Central memory CD4-positive, alpha-beta T cell (primary cell): ENCODE results near the gene ACTG1.

Source experiments
- DNase-seq: peaks from one replicate; pipeline ENCODE4 v3.0.0; 2022
- total RNA-seq, 3 experiments: gene quantifications; one replicate each; lab custom pipeline; 2026; lab: John Stamatoyannopoulos, UW

Gene ACTG1
- 831 to 3,827 (median 1,036) reads per million in 3 experiments for total RNA-seq

DNA sequence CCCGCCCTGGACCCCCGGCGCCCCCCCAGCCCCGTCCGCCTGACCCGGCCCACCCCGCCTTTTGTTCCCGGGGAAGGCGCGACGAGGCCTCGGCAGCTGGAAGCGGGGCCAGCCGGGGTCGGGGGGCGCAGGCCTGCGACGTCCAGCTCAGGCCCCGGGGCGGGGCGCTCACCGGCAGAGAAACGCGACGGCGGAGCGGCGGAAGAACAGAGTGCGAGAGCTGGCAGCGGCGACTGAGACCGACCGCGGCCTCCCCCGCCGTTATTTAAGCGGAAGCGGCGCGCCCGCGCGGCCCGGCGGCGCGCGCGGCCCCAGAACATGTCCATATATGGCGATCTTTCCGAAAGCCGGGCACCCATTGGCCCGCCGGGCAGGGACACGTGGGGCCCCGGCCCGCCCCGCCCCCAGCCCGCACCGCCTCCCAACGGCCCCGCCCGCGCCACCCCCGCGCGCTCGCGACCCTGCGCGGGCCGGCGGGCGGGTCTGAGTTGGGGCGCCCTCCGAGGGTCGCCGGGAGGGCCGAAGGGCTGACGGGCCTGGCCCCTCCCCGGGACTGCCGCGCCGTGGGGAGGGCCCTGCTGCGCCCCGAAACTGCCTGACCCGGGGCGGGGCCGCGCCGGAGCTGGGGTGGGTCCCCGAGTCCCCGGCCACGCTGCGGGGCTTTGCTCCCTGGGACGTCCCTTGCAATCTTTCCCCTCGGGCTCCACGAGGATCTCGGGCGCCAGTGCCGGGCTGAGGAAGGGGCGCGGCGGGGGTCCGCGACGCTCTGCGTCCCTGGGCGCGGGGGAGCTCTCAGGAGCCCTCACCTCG lies at the start of gene ACTG1:
TSS of gene ACTG1 (minus strand) at position 238 of the 810 bp plus-strand sequence. CDS start 445 bp downstream, outside the sequence.
- DNase-seq: peak; percentile 87

DNA sequence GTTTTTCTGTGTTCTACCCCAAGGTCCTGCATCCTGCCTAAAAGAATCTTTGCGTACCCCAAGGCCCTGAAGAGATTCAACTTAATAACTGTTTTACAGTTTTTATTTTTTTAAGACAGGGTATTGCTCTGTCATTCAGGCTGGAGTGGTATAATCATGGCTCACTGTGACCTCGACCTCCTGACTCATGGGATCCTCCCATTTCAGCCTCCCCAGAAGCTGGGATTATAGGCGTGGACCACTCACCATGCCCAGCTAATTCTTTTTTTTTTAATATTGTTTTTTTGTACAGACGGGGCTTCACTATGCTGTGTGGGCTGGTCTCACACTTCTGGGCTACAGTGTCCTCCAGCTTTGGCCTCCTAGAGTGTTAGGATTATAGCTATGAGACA lies 48.9 kb upstream of the ACTG1 start:
- no peak for DNase-seq

- no peak for DNase-seq
These were observed 46.6 kb upstream of the ACTG1 start for GRCh38 chr17:81558941-81559806.

DNA sequence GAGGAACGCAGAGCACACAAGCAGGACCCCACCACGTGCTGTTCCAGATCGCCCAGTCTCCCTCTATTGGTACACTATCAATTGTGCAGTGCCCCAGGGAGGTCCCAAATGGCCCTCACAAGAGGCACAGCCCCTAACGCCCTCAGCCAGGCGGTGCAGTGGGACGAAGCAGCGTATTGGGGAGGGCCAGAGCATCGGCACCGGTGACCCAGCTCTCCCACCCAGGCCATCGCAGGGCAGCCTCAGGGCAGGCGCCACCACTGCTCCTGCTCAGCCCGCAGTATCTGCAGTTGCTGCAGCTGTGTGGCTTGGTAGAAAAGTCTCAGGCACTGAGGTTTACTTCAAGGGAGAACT lies 45.5 kb upstream of the ACTG1 start:
- DNase-seq: no peak

DNA sequence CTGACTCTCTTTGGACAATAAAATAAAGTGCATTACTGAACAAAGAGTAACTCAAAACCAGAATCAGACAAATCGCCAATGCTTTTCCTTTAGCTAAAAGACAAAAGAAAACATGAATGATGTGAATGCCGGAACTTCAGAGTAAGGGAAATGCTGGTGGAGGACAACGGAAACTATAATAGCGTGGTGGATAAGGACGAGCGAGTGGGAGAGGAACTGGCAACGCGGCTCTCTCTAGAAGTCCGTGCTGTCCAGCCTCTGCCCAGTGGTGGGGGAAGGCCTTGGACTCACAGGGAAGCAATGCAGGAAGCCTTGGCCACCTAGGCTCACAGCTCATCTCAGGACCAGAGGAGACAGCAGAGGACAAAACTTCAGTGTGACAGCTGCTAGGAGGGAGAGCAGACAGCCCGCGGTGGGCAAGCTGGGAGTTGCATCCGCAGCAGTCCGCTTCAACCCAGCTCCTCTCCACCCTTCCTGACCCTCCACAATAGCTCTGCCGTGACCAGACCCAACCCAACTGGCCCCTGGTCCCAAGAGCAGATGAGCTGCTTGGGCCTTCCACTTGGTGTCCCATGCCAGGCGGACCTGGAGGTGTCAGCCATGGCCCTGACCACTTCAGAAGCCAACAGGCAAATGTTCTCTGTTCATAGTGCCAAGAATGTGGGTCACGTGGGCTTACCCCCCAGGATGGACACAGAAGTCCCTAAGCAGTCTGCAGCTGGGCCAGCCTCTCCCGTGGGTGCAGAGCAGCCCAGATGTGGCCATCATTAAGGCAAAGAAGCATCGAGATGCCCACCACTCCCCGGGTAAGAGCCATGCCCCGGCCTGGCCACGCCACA lies 44.9 kb upstream of the ACTG1 start:
- DNase-seq: no peak

DNA sequence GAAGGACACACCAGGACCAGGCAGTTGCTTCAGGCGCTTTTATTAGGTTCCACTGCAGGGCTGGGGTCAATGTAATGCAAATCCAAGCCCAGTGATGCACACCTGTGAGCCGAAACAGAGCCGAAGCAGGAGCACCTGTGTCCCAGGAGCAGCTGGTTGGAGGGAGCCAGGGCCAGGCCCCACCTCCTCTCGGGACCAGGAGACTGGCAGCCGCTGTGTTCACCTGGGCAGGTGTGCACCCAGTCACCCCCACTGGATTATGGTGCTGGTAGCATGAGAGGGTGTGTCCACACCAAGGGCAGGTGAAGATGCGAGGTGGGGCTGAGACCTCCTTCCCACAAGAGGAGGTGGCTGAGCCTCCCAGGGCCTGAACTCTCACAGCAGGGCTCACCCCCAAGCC lies 44.3 kb upstream of the ACTG1 start:
- DNase-seq: no peak

GRCh38 chr17:81556175-81556691 lies 43.6 kb upstream of the ACTG1 start:
- DNase-seq: no peak

- DNase-seq: no peak
These were observed 41.1 kb upstream of the ACTG1 start for GRCh38 chr17:81553616-81554181.

DNA sequence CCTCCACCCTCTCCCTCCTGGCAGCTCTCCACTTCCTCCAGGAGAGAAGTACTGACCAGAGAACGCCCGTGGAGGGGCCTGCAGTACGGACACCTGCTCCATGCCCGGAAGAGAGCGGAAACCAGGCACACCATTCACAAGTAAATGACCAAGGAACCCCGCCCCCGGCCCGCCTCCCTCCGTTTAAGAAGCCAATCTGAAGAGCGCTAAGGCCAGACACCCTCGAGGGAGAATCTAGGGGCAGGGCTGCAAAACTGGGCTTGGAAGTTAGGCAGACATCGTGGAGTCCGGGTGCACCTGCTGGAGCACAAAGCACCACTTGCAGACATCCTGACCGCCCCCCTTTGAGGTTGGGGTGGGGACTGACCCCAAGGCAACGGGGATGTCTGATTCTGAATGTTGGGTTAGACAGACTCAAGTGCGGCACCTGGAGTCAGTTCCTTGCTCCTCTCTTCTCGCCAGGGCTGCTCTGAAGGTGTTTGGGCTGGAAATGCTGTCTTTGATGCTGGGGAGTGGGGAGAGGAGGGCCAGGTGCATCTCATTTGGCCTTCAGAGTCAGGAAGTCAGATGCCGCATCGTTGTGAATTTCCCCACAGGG lies 40.5 kb upstream of the ACTG1 start:
- peak; percentile 77 for DNase-seq

DNA sequence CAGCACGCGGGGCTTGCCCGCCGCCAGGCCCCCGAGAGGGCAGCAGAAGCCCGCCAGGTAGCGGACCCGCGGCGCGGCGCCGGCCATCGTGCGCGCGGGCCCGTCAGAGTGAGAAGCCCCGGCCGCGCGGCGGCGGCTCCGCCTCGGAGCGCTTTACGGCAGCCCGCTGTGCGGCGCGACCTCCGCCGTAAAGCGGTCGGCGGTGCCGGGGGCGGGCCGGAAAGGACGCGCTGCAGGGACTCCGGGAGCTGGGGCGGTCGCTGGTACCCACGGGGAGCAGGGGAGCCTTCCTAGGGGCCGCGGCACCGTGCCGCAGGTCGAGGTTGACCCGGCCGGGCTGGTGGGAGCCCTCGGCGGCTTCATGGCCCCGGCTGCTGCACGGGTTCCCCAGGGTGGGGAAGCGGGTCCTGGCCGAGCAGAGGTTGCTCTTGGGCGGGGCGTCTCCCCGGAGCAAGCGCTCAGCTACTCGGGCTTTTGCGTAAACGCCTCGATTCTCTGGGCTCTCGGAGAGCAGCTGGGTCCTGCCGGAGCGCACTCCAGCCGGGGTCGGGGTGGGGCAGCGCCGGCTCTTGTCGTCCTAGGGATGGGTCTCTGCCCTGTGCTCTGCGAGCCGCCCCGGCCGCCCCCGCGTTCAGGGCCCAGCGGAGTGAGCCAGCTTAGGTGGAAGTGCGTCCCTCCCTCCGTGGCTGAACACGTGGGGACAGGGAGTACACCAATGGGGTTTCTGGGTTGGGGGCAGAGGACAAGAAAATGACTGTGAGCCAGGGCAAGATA lies 39.8 kb upstream of the ACTG1 start, which contains the start of gene FAAP100:
TSS of gene FAAP100 (minus strand) at position 110 of the 774 bp plus-strand sequence. CDS start at position 87, 23 bp downstream.
- DNase-seq: peak; percentile 84

- no peak for DNase-seq
These were observed 39.1 kb upstream of the ACTG1 start for GRCh38 chr17:81551458-81552243.

DNA sequence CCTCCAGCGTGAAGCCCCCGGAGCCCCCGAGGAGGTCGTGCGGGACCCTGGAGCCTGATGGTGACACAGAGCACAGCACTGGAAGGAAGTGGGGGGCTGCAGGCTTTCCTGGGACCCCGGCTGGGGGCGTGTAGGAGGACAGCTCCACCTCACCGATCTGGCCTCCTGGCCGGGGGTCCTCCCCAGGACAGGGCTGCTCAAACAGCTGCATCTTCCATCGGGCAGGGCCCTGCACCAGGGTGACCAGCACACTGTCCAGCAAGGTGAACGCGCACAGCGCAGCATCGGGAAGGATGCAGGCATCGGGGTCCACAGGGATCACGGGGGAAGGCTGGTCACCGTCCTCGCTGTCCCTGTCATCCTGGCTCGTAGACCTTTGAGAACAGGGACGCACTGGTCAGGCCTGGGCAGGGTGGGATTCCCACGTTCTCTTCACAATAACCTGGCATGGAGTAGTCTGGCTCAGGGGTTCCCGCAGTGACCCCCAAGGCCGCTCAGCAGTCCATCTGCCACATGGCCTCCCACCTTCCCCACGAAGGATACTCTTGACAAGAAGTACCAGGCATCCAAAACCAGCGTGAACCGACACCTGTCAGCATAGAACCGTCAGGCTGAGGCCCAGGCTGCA lies 38.3 kb upstream of the ACTG1 start:
- DNase-seq: no peak

- DNase-seq: no peak
These were observed 37.7 kb upstream of the ACTG1 start for GRCh38 chr17:81550285-81550684.

- no peak for DNase-seq
These were observed 37.2 kb upstream of the ACTG1 start for GRCh38 chr17:81549826-81550225.

DNA sequence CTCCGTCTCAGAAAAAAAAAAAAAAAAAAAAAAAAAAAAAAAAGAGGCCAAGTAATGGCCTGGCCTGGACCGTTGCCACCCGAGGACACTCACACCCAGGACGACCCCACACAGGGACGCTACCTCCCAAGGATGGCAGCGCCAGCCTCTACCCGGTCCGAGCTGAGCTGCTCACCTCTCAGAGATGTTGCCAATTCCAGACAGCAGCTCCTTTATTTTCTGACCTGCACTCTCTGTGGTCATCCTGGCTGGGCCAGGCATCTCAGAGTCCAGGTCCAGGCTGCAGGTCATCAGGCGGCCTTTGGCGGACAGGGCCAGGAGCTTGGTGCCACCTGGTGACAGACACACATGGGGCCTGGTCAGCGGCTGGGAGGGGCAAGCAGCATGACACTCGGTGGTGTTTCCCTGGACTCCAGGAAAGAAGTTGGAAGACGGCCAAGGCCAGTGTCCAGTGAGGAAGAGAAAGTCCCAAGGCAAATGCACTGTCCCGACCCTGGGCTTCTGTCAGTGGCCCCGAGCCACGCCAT lies 36.5 kb upstream of the ACTG1 start:
- no peak for DNase-seq

GRCh38 chr17:81547614-81547982 lies 35.0 kb upstream of the ACTG1 start:
- no peak for DNase-seq

- DNase-seq: no peak
These were observed 34.5 kb upstream of the ACTG1 start for GRCh38 chr17:81546906-81547613.

DNA sequence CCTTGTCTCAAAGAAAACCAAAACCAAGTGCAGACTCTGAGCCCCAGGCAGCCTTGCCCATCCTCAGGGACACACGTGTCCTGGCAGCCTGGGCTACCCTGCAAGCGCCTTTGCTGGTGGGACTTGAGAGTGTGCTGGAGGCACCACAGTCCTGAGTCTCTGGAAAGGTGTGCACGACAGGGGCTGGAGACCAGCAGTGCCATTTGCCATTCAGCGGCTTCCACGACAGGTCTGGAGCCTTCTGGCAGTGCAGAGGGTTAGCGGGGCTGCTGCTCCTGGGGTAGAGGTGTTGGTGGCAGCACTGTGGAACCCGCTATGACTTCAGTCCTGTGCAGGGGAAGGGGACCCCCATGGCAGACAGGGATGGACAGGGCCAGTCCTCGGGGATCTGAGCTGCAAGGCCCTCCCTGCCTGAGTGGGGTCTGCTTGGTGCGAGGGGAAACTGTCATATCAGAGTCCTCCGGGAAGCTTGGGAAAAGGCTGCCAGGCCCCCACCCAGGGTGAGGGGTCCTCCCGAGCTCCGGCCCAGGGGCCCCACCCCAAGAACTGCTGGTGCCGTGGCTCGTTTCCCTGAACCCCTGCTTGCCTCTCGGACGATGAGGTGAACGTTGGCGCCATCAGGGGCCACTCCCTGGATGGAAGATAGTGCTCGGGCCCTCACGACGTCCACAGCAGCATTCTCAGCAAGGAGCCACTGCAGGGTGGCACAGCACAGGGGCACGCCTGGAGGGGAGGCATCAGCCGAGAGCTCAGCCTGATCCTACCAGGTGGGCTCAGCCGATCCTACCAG lies 32.8 kb upstream of the ACTG1 start:
- no peak for DNase-seq
